Mesothelial cell of epicardium (in vitro differentiated cells): ENCODE measurements around the gene WWOX. TPM values are rescaled to one million over a fixed set of nuclear protein-coding genes. Genes with fewer than 3 reads are reported as not detected.

Source experiments
- DNase-seq, 2 experiments: peaks; one replicate each; pipeline ENCODE4 v3.0.0; 2021; ENCODE audit warnings: low spot score in 2 of 2; ENCODE audit not compliant: unreplicated experiment in 2 of 2
- H3K27ac Mint-ChIP-seq: 2 replicates; pipeline ENCODE4 v1.8.0; 2021; ENCODE audit warnings: mixed read lengths
- H3K27me3 Mint-ChIP-seq: 2 replicates; pipeline ENCODE4 v1.8.0; 2021; ENCODE audit warnings: low read depth, mixed read lengths
- H3K36me3 Mint-ChIP-seq: 2 replicates; pipeline ENCODE4 v1.8.0; 2021; ENCODE audit warnings: mixed read lengths
- H3K4me1 Mint-ChIP-seq: 2 replicates; pipeline ENCODE4 v1.8.0; 2021; ENCODE audit warnings: mixed read lengths
- H3K4me3 Mint-ChIP-seq: 2 replicates; pipeline ENCODE4 v1.8.0; 2021; ENCODE audit warnings: mild to moderate bottlenecking, moderate library complexity, mixed read lengths
- H3K9me3 Mint-ChIP-seq: 2 replicates; pipeline ENCODE4 v1.8.0; 2021; ENCODE audit warnings: mixed read lengths
- CTCF ChIP-seq: fragments of 200-600 bp; sonication (generic); IDR thresholded peaks from one replicate; pipeline ENCODE4 v1.5.0; 2021; ENCODE audit warnings: antibody characterized with exemption; ENCODE audit not compliant: unreplicated experiment
- total RNA-seq: library from RNA; stranded (reverse); gene quantifications from 3 replicates; pipeline ENCODE4 v1.2.1, GENCODE V29; 2021

Gene WWOX
- total RNA-seq, 1 donor from 2014 or later, result 29.7 TPM

GRCh38 chr16:78659668-78660217 lies 560.3 kb downstream of the WWOX start:
- TF ChIP-seq CTCF, result no peak
- H3K4me1 Mint-ChIP-seq, result peaks cover 25% of the 10 kb centered on the region
- H3K36me3 Mint-ChIP-seq, result no peaks in the 10 kb centered on the region
- H3K4me3 Mint-ChIP-seq, result no peak overlapping the region
- no peaks in the 10 kb centered on the region for H3K27me3 Mint-ChIP-seq
- no peaks in the 10 kb centered on the region for H3K9me3 Mint-ChIP-seq
- H3K27ac Mint-ChIP-seq, result no peak overlapping the region
- DNase-seq, result no peak

- Mint-ChIP-seq H3K36me3 (no peaks in the 10 kb centered on the region), H3K9me3 (no peaks in the 10 kb centered on the region), H3K4me3 (no peak overlapping the region), H3K27me3 (no peaks in the 10 kb centered on the region), H3K4me1 (peaks cover 16% of the 10 kb centered on the region), H3K27ac (no peak overlapping the region)
- TF ChIP-seq CTCF, result no peak
- DNase-seq, result no peak
Observed at GRCh38 chr16:78660795-78661194, 561.3 kb downstream of the WWOX start.

GRCh38 chr16:78663690-78664089 lies 564.2 kb downstream of the WWOX start:
- no peaks in the 10 kb centered on the region for H3K9me3 Mint-ChIP-seq
- H3K27me3 Mint-ChIP-seq, result no peaks in the 10 kb centered on the region
- H3K27ac Mint-ChIP-seq, result no peak overlapping the region
- H3K36me3 Mint-ChIP-seq, result no peaks in the 10 kb centered on the region
- no peak for TF ChIP-seq CTCF
- no peak for DNase-seq
- peaks cover 11% of the 10 kb centered on the region for H3K4me1 Mint-ChIP-seq
- H3K4me3 Mint-ChIP-seq, result no peak overlapping the region

- TF ChIP-seq CTCF, result no peak
- Mint-ChIP-seq H3K4me1 (peaks cover 3% of the 10 kb centered on the region), H3K36me3 (no peaks in the 10 kb centered on the region), H3K4me3 (no peak overlapping the region), H3K9me3 (no peaks in the 10 kb centered on the region), H3K27me3 (no peaks in the 10 kb centered on the region), H3K27ac (no peak overlapping the region)
- DNase-seq, result no peak
Observed at GRCh38 chr16:78664811-78665772, 565.6 kb downstream of the WWOX start.

- no peak overlapping the region for H3K27ac Mint-ChIP-seq
- H3K4me3 Mint-ChIP-seq, result no peak overlapping the region
- H3K9me3 Mint-ChIP-seq, result no peaks in the 10 kb centered on the region
- no peak for DNase-seq
- peaks cover 2% of the 10 kb centered on the region for H3K4me1 Mint-ChIP-seq
- H3K27me3 Mint-ChIP-seq, result no peaks in the 10 kb centered on the region
- no peaks in the 10 kb centered on the region for H3K36me3 Mint-ChIP-seq
- TF ChIP-seq CTCF, result no peak
Observed at GRCh38 chr16:78666318-78666717, 566.9 kb downstream of the WWOX start.
